HG02571 (cell line): ENCODE results near the gene PTGFR.

Experiments
- ATAC-seq: cut with Tn5 transposase; IDR thresholded peaks from one replicate; pipeline ENCODE4 v1.9.1; 2021; ENCODE audit warnings: mild to moderate bottlenecking, moderate library complexity; ENCODE audit not compliant: unreplicated experiment

Gene PTGFR

GRCh38 chr1:78577257-78578100 lies 86.7 kb downstream of the PTGFR start:
- no peak for ATAC-seq

GRCh38 chr1:78586572-78586971 lies 95.8 kb downstream of the PTGFR start:
- ATAC-seq, result no peak

GRCh38 chr1:78587211-78587610 lies 96.4 kb downstream of the PTGFR start:
- ATAC-seq, result no peak
